MM.1S (cell line): ENCODE data around the gene RASSF4.

Experiments
- DNase-seq: peaks from one replicate; pipeline ENCODE4 v3.0.0-alpha.2; 2015
- H2AFZ ChIP-seq: fragments of 300-600 bp; sonication (generic); 2 replicates; pipeline ENCODE4 v1.6.0; 2016; ENCODE audit warnings: antibody characterized with exemption, low read length
- H3F3A ChIP-seq: fragments of 300-600 bp; sonication (generic); 2 replicates; pipeline ENCODE4 v1.6.1; 2016; ENCODE audit warnings: mild to moderate bottlenecking, antibody characterized with exemption, low read length, moderate library complexity, mixed read lengths; ENCODE audit not compliant: insufficient read depth
- H3K27ac ChIP-seq: fragments of 300-600 bp; sonication (generic); 2 replicates; pipeline ENCODE4 v1.5.1; 2016; ENCODE audit warnings: mild to moderate bottlenecking, low read length
- H3K27me3 ChIP-seq: fragments of 300-600 bp; sonication (generic); replicated peaks from 2 replicates; pipeline ENCODE4 v1.6.0; 2016; ENCODE audit warnings: low read length; ENCODE audit not compliant: insufficient read depth
- H3K36me3 ChIP-seq: fragments of 300-600 bp; sonication (generic); replicated peaks from 2 replicates; pipeline ENCODE4 v1.6.1; 2016; ENCODE audit warnings: mild to moderate bottlenecking, low read length, mixed read lengths; ENCODE audit not compliant: insufficient read depth
- H3K4me1 ChIP-seq: fragments of 300-600 bp; sonication (generic); 2 replicates; pipeline ENCODE4 v1.6.1; 2016; ENCODE audit warnings: low read length, mixed read lengths
- H3K4me2 ChIP-seq: fragments of 300-600 bp; sonication (generic); 2 replicates; pipeline ENCODE4 v1.6.0; 2016; ENCODE audit warnings: low read depth, low read length
- H3K4me3 ChIP-seq: fragments of 300-600 bp; sonication (generic); 2 replicates; pipeline ENCODE4 v1.5.1; 2016; ENCODE audit warnings: low read length, mixed read lengths
- H3K79me2 ChIP-seq: fragments of 300-600 bp; sonication (generic); 2 replicates; pipeline ENCODE4 v1.6.1; 2016; ENCODE audit warnings: mixed run types, low read length, mixed read lengths
- H3K9ac ChIP-seq: fragments of 300-600 bp; sonication (generic); 2 replicates; pipeline ENCODE4 v1.6.1; 2016; ENCODE audit warnings: low read length, mixed read lengths
- H3K9me2 ChIP-seq: fragments of 300-600 bp; sonication (generic); replicated peaks from 2 replicates; pipeline ENCODE4 v1.6.1; 2016; ENCODE audit warnings: mild to moderate bottlenecking, low read length, mixed read lengths; ENCODE audit not compliant: insufficient read depth
- H3K9me3 ChIP-seq: fragments of 300-600 bp; sonication (generic); replicated peaks from 2 replicates; pipeline ENCODE4 v1.6.1; 2016; ENCODE audit warnings: mild to moderate bottlenecking, low read length, mixed read lengths; ENCODE audit not compliant: insufficient read depth
- H4K20me1 ChIP-seq: fragments of 300-600 bp; sonication (generic); 2 replicates; pipeline ENCODE4 v1.6.1; 2016; ENCODE audit warnings: mild to moderate bottlenecking, low read length, moderate library complexity, mixed read lengths; ENCODE audit not compliant: insufficient read depth
- EZH2 ChIP-seq: fragments of 300-600 bp; sonication (generic); optimal IDR thresholded peaks from 2 replicates; pipeline ENCODE3; 2017; ENCODE audit warnings: low read depth, mild to moderate bottlenecking, antibody characterized with exemption, low read length, mixed read lengths
- EZH2phosphoT487 ChIP-seq: fragments of 300-600 bp; sonication (generic); IDR thresholded peaks from 2 replicates; pipeline ENCODE4 v1.6.1; 2018; ENCODE audit warnings: antibody characterized with exemption, low read length
- TF ChIP-seq, protein P1 (sequence below): fragments of 300-600 bp; sonication (generic); IDR thresholded peaks from 2 replicates; pipeline ENCODE4 v1.5.1; 2016; ENCODE audit warnings: antibody characterized with exemption, low read length, mixed read lengths

Gene RASSF4

DNA sequence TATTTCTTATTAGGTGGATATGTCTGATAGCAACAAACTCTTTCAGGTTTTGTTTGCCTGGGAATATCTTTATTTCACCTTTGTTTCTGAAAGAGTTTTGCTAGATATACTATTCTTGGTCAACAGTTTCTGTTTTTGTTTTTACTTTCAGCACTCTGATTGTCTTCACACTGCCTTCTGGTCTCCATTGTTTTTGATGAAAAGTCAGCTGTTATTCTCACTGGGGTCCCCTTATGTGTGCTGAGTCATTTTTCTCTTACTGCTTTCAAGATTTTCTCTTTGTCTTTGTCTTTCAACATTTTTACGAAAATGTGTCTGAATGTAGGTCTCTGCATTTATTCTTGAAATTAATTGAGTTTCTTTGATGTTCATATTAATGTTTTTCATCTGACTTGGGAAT, 15.2 kb upstream of the RASSF4 start:
- Histone ChIP-seq H3F3A (peaks cover 9% of the 10 kb centered on the region), H3K27me3 (no peaks in the 10 kb centered on the region), H3K9me3 (no peaks in the 10 kb centered on the region), H3K27ac (no peak overlapping the region), H3K4me2 (no peak overlapping the region), H3K36me3 (no peaks in the 10 kb centered on the region), H3K4me1 (0 out of 2 replicates have a peak, but pooled peaks cover 5% of the 10 kb centered on the region), H3K4me3 (no peak overlapping the region), H2AFZ (no peak overlapping the region), H4K20me1 (no peaks in the 10 kb centered on the region), H3K79me2 (no peaks in the 10 kb centered on the region), H3K9ac (no peak overlapping the region), H3K9me2 (no peaks in the 10 kb centered on the region)
- TF ChIP-seq EZH2 (no peak), EZH2phosphoT487 (no peak)
- TF ChIP-seq, protein P1, sequence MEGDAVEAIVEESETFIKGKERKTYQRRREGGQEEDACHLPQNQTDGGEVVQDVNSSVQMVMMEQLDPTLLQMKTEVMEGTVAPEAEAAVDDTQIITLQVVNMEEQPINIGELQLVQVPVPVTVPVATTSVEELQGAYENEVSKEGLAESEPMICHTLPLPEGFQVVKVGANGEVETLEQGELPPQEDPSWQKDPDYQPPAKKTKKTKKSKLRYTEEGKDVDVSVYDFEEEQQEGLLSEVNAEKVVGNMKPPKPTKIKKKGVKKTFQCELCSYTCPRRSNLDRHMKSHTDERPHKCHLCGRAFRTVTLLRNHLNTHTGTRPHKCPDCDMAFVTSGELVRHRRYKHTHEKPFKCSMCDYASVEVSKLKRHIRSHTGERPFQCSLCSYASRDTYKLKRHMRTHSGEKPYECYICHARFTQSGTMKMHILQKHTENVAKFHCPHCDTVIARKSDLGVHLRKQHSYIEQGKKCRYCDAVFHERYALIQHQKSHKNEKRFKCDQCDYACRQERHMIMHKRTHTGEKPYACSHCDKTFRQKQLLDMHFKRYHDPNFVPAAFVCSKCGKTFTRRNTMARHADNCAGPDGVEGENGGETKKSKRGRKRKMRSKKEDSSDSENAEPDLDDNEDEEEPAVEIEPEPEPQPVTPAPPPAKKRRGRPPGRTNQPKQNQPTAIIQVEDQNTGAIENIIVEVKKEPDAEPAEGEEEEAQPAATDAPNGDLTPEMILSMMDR = no peak
- DNase-seq = peak; percentile 26

DNA sequence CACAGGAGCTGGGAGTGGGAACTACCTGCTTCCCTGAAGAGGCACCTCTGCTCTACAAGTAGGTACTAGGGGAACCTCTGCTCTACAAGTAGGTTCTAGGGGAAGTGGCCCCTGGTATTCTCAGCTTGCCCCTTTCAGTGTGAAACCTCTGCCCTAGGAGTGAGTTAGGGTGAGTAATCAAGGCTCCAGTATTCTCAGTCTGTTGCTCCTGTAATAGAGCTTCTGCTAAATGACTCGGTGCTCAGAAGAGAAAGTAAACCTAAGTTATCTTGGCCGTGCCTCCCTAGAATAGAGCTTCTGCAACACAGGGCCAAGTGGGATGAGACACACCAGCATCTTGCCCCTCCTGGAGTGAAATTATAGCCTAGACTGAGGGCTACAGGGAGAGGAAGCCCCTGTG, 13.4 kb upstream of the RASSF4 start:
- no peak overlapping the region for H3K9ac ChIP-seq
- no peaks in the 10 kb centered on the region for H3K36me3 ChIP-seq
- 0 out of 2 replicates have a peak, but pooled peaks cover 5% of the 10 kb centered on the region for H3K4me1 ChIP-seq
- H4K20me1 ChIP-seq = no peaks in the 10 kb centered on the region
- DNase-seq = no peak
- H3K27me3 ChIP-seq = no peaks in the 10 kb centered on the region
- no peak overlapping the region for H3K4me2 ChIP-seq
- no peaks in the 10 kb centered on the region for H3K9me2 ChIP-seq
- no peaks in the 10 kb centered on the region for H3K9me3 ChIP-seq
- H3K4me3 ChIP-seq = no peak overlapping the region
- no peaks in the 10 kb centered on the region for H3K79me2 ChIP-seq
- H3K27ac ChIP-seq = no peak overlapping the region
- H2AFZ ChIP-seq = no peak overlapping the region
- TF ChIP-seq EZH2phosphoT487 = no peak
- TF ChIP-seq EZH2 = no peak
- TF ChIP-seq, protein P1 = no peak
- H3F3A ChIP-seq = peaks cover 9% of the 10 kb centered on the region

DNA sequence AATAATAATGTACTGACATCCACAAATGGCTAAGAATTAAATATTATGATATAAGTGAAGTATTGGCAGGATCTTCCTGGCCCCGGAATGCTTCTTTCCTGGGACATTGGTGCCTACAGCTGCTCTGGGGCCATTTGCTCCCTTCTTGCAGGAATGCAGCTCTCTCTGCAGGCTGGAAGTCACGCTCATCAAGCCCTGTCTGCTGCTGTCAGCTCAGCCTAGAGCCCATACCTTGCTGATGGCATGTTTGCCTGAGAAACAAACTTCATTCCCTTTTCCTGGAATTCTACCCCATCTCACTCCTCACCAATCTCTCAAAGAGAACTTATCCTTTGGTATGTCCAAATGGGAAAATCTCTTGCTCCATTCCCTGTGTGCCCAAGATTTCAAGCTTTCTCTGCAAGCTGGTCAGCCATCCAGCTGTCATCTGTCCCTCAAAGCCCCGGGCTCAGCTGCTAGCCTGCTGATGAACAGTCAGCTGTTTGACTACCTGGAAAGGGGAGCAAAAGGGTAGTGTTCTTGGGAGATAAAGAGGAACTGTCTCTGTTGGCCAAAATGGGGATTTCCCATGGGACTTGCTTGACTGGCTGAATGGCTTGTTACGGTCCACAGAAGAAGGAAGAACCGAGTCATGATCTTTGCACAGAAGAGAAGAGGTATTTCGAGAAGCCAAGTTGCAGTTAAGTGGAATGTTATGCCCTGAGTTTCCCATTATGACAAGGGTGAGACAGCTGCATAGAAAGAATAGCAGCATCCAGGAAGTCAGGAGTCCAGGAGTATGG, 12.0 kb upstream of the RASSF4 start:
- no peak for TF ChIP-seq EZH2phosphoT487
- TF ChIP-seq, protein P1 = no peak
- no peak for TF ChIP-seq EZH2
- Histone ChIP-seq H3K36me3 (no peaks in the 10 kb centered on the region), H3K9me3 (no peaks in the 10 kb centered on the region), H3F3A (peaks cover 9% of the 10 kb centered on the region), H3K4me3 (no peak overlapping the region), H3K4me1 (0 out of 2 replicates have a peak, but pooled peaks cover 5% of the 10 kb centered on the region), H3K9ac (no peak overlapping the region), H3K27ac (no peak overlapping the region), H3K27me3 (no peaks in the 10 kb centered on the region), H2AFZ (no peak overlapping the region), H3K79me2 (no peaks in the 10 kb centered on the region), H3K4me2 (no peak overlapping the region), H3K9me2 (no peaks in the 10 kb centered on the region), H4K20me1 (no peaks in the 10 kb centered on the region)
- DNase-seq = no peak
